GM12872 (cell line): Measurements from ENCODE around the gene C1QTNF3.

ENCODE experiments used
- CTCF ChIP-seq: IDR thresholded peaks from 3 replicates; pipeline ENCODE4 v1.5.1; 2011; ENCODE audit warnings: low read depth, mild to moderate bottlenecking, low read length, moderate library complexity; ENCODE audit not compliant: insufficient read depth

The C1QTNF3 gene

GRCh38 chr5:33984671-33985124 is 58.3 kb downstream of the C1QTNF3 start, which contains the start of gene SLC45A2:
SLC45A2 (minus strand) TSS chr5:33984693; CDS start chr5:33984583, 110 bp downstream.
- TF ChIP-seq CTCF, result no peak

GRCh38 chr5:33984178-33984577 is 58.8 kb downstream of the C1QTNF3 start:
- TF ChIP-seq CTCF, result no peak

GRCh38 chr5:33981408-33982162 is 61.4 kb downstream of the C1QTNF3 start:
- TF ChIP-seq CTCF, result no peak

- TF ChIP-seq CTCF, result no peak
Observed at GRCh38 chr5:33980030-33980429, 63.0 kb downstream of the C1QTNF3 start.

GRCh38 chr5:33978306-33978705 is 64.7 kb downstream of the C1QTNF3 start:
- no peak for TF ChIP-seq CTCF

GRCh38 chr5:33976307-33976706 is 66.7 kb downstream of the C1QTNF3 start:
- TF ChIP-seq CTCF, result no peak

- no peak for TF ChIP-seq CTCF
Observed at GRCh38 chr5:33975852-33976251, 67.2 kb downstream of the C1QTNF3 start.
